Stimulated activated CD8-positive, alpha-beta memory T cell treated with anti-CD3 and anti-CD28 coated beads, Interleukin-15, amount 100 ng/mL, for 48 hours (primary cell): Measurements from ENCODE around the gene TECTA.
"Not testable (repeated sequence)": the region's sequence is repeated elsewhere in the genome, so short reads cannot be mapped to it uniquely, and the experiment has no call there.

Experiments
- DNase-seq, 2 donors: peaks; one replicate each; pipeline ENCODE4 v3.0.0-alpha.2; 2020; ENCODE audit warnings: low read depth in 2 of 2

TECTA gene

GRCh38 chr11:121235057-121235456 is 134.0 kb downstream of the TECTA start:
- no peak for DNase-seq

- no peak for DNase-seq
Observed at GRCh38 chr11:121236115-121237001, 135.3 kb downstream of the TECTA start.

DNA sequence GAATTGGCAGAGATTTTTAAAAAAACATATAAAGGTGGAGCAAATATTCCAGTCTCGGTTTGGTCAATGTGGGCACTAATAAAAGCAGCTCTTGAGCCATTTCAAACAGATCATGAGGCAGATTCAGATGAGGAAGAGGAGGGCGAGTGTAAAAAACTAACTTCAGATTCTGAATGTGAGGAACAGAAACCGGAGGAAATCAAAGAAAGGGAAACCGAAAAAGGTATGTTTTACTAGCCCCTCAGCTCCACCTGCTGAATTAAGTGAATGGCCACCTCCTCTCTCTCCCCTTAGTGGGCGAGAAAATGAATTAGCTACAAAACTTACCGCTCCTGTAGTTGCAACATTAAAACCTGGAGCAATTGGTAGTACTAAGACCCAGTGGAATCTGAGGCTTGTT is 136.2 kb downstream of the TECTA start:
- DNase-seq: not testable (repeated sequence)

GRCh38 chr11:121237686-121238658 is 136.9 kb downstream of the TECTA start:
- DNase-seq: peak in 1 of 2 donors; percentile 10

DNA sequence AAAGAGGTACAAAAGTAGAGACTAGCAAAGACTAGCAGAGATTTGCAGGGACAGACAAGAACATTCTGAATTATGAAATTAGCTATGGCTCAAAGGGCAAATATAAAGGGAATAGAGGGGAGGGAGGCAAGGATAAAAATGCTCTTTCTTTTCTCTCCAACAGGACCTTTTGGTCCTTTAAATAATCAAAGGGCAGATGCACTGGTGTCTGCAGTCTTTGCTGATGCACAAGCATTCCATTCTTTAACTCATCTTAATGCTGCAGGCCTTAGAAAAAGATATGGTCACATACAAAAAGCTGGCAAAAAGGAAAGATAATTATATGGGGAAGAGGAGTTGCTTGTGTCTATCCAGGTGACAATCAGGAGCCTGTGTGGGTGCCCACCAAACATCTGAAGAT is 137.9 kb downstream of the TECTA start:
- DNase-seq: no peak

DNA sequence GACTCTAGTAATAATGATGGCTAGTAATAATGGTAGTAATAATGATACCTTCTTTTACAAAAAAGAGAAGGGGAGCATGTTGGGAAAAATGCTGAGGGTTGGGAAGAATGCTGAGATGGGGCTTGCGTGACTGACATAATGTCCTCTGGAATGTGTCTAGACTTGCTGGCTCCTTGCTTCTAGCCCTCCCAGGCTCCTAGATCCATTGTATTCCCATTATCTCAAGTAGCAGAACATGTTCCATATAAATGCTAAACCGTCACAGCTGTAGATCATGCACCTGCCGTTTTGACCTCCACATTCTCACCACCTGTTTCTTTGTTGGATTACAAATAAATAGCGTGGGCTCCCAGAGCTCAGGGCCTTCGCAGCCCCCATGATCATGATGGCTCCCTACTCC is 139.0 kb downstream of the TECTA start:
- not testable (repeated sequence) for DNase-seq

- no peak for DNase-seq
Observed at GRCh38 chr11:121240650-121241303, 139.7 kb downstream of the TECTA start.
